Cerebellar nuclear complex (tissue), 1 donor: ENCODE results near the gene HOXB5.

ENCODE experiments used
- DNase-seq, 2 experiments: peaks; one replicate each; lab custom pipeline; 2025; lab: John Stamatoyannopoulos, UW

Gene HOXB5

DNA sequence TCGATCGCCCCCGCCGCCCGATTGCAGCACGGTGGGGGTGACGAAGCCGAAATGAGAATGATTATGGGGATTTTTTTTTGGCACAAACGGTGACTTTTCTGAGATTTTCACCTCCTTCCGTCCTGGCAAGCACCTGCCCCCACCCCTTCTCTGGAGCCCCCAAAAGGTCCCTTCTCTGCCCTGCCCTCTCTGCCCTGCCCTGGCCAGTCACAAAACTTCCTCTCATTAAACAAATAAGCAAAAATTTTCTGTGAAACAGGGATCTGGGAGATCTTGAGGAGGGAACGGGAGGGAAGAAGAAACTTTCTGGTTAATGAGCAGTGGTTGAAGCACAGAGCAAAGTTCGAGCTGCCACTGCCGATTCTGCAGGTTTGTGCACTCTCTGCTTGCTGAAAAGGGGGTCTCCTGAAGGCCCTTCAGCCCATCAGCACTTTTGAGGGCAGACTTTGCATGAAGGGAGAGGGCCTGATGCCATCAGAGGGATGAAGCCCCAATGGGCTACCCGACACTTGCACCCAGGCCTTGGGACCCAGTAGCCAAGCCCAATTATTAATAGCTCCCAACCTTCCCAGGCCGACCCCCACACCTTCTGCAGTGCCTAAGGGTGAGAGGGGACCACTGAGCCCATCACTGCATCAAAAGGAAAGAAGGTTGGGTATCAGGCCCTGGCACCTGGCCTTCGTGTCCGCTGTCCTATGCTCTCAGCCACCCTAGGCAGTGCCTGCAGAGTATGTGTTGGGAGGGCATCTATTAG, 22.6 kb upstream of the HOXB5 start:
- DNase-seq: no peak

DNA sequence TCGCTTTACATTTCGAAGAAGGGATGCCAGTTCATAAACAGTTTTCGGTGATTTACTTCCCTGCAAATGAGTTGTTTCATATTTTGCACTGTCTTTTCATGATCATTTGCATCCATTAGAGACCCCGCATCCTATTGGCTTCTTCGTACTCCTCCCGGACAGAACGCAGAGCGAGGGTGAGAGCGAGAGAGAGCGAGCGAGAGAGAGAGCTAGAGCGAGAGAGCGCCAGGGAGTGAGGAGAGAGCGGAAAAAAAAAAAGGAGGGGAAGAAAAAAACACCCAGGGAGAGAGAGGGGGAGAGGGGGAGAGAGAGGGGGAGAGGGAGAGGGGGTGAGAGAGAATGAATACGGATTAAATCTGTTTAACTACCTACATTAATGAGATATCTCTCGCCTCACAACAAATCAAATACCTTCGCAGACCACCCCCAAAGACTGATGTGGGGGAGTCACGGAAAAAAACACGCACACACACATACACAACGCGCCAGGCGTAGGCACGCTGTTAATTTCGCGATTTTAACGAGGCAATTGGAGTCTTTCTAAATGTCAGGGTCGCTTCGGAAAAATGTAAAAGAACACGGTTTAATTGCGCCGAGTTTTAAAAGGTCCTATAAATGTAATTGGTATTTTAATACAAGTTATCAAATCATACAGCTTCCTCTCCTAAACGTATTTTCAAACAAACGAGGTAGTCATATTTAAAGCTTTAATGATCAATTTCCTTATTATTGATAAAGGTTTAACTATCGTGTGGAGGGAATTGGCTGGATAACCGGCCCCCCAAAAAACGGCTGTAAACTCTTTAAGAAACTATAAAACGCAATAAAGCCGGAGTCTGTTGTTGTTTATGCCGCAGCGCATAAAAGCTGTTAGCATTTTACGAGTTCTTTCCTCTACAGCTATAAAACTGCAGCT, 21.7 kb upstream of the HOXB5 start, which contains the start of gene HOXB8:
Gene HOXB8, minus strand, starts transcription at position 246 of the 916 bp plus-strand sequence. CDS start 588 bp downstream, outside the sequence.
- no peak for DNase-seq

DNA sequence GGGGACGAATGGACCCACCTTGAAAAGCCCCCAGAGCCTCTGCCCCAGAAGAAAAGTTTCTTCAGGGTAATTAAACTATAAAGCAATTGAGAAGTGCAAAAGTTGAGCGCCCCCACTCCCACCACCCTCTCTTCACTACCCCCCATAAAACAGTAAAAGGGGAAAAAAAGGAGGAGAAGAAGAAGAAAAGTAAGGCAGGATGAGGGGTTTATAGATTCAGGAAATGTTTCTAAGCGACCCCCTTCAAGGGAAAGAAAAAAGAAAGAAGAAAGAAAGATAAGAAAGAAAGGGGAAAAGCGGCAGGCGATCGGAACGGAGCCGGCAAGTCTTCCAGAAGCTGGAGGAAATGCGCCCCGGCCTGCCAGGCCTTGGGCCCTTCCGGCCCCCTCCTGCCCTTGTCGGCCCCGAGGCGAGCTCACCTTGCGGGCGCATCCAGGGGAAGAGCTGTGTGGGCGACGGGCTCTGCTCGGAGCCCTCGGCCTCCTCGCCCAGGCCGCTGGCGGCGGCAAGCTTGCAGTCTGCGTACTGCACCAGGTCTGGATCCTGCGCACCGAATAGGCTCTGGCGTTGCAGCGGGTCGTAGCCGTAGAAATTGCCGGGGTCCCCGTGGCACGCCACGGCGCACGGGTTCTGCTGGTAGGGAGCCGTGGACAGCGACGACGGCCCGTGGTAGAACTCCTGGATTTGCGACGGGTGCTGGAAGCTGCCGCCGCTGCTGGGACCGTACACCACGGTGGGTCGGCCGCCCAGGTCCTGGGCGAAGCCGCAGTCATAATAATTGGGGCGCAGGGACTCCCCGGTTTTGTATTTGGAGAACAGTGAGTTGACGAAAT, 20.5 kb upstream of the HOXB5 start:
- no peak for DNase-seq

DNA sequence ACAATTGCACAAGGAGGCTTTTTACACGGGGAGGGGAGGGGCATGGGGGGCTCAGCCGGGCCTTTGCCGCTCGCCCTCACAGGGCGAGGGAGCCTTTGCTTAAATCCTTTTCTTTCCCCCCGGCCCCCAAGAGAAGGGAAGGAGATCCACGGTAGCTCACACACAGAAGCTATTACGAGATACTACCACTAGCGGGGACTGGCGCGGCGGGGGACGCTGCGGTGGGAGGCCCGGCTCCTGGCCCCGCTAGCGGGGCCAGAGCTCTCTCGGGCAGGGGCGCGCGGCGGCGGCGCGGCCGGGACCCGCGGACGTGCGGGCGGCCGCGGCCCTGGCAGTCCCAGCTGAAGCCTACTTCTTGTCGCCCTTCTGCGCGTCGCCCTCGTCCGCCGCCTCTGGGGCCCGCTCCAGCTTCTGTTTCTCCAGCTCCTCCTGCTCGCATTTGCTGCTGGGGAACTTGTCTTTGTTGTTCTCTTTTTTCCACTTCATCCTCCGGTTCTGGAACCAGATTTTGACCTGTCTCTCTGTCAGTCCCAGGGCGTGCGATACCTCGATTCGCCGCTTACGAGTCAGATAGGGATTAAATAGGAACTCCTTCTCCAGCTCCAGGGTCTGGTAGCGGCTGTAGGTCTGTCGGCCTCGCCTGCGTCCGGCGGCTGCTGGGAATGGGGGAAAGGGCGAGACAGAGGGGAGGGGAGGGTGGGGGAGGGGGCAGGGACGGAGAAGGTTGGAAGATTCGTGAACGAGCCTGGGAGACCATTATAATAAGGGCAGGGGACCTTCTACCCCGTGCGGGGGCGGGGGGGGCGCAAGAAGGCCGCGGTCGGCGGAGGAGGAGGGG, 19.5 kb upstream of the HOXB5 start:
- no peak for DNase-seq

DNA sequence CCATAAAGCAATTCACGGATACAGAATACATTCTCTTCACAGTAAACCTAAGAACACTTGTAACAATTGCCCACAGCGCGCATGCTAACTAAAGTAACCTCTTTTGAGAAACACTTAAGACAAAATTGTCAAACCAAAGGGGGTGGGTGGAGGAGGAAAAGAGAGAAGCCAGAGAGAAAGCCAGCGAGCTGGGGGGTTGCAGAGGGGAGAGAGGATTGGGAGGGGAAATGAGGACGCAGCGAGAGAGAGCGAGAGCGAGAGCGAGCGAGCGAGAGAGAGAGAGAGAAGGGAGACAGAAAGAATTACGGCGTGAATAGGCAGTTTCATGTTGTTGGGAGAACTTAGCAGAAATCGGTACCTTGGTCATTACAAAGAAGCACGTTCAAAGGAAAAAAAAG, 18.9 kb upstream of the HOXB5 start:
- DNase-seq: no peak

DNA sequence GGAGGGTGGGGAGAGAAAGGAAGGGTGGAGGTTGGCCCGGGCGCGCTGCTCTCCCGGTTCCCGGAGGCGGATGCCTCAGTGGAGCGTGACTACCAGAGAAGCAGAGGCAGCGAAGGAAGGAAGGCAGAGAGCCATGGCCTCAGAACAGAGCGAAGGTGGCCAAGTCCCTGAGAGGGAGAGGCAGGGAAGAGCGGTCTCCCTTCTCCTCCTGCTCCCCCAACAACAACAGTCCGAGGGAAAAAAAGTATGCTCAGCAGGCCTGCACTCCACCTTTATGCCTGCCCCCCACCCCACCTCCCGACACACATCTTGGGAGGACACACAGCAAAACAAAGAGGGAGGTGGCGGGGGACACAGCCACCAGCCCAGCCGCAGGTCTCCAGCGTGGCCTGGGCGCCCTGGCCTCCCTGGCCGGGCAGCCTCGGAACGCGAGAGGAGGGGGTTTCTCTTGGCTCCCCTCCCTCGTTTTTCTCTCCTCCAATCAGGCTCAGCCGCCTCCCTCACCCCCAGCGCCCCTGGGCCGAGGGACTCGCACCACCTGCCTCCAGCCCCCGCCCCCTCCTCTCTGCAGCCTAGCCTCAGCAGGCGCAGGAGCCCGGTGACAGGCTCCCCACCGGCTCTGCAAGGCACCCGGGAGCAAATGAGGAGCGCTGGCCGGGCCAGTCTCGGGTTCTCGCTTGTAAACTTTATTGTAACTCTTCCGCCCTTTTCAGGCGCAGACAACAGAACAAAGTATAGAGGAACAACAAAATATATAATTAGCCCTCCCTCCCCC, 18.3 kb upstream of the HOXB5 start:
- no peak for DNase-seq

DNA sequence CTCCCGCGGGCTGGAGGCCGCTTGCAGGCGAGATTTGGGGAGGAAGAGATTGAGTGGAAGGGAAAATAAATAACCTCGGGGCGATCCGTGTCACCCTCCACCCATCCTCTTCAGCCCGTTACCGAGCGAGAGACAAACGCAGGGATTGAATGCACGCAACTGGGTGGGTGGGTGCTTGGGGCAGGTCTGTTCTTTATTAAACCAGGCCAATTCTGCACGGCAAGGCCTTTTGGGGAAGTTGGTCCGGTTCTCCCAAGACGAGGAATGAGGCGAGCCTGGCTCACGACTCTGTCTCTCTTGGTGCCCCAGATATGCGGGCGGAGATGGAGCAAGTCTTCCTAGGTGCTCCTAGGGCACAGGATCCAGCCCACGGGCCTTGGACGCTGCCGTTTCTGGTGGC, 17.6 kb upstream of the HOXB5 start:
- DNase-seq: no peak

DNA sequence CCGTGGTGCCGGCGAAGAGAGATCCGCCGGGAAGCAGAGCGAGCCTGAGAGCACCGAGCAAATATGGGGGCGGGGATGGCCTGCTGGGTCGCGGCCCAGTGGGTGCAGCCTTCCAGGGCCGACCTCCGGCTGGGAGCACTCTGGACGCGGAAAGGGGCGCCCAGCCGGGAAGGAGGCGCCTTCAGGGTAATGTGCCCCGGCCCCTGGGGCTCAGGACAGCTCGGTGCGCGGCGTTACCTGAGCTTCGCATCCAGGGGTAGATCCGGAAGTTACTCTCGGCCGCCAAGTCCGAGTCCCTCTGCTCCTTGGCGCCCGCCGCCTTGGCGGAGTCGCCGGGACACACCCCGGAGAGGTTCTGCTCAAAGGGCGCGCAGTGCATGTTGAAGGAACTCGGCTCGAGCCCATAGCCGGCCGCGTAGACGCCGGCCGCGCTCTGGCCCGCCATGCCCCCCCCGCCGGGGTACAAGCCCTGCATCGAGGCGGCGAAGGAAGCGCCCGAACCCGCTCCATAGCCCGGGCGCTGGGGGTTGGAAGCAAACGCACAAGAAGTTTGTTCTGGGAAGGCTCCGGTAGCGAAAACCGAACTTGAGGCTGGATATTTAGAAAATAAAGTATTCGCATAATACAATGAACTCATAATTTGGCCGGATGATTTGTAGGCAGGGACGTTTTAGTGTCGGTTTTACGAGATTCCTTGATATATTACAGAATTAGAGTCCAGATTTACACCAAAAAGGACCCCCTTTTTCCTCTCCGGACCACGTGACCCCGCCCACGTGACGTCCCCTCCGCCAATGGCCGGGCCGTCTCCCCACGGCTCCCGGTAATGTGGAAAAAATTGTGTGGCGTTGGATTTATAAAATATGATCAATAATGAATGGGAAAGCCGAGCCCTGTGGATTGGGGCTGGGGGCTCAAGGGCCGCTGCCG, 17.0 kb upstream of the HOXB5 start, which contains the start of gene HOXB7:
Gene HOXB7, minus strand, starts transcription at position 736 of the 930 bp plus-strand sequence. Its CDS starts 99 bp downstream, at position 637.
- no peak for DNase-seq

DNA sequence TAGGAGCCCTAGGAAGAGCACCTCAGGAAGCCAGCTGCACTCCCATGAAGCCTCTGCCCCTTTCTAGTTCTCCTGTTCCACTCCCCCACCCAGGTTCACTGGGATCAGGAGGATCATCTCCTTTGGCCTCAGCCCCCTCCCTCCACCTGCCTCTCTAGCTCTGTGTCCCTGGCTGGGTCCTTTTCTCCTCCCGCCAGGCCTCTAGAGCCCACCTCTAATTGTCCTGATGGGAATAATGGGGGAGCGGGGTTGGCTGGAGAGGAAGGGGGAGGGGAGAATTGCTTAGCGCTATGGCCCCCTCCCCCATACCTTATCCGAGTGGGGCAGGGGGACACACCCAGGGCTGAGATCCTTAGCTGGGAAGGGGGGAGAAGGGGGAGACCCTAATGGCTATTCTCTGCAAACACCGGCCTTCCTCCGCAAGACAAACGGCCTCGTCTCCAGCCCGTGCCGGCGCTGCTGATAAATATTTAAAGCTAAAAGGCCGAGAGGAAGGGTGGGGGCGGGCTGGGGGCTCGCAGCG, 16.2 kb upstream of the HOXB5 start:
- no peak for DNase-seq

DNA sequence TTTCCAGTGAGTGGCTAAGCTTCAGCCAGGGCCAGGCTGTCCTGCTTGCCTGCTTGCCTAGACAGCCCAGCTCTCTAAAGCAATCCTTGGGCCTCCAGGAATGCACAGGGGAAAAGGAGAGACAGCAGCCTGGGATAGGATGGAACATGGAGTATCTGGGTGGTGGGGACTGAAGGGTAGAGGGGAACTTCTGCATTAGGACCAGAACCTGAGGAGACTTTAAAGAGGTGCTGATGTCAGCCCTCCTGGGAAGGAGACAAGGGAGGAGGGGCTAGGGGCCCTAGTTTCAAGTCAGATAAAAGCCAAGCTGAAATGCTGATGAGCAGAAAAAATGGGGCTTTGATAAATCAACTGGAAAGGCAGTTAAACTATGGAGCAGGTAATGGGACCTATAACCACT, 15.5 kb upstream of the HOXB5 start:
- no peak for DNase-seq

DNA sequence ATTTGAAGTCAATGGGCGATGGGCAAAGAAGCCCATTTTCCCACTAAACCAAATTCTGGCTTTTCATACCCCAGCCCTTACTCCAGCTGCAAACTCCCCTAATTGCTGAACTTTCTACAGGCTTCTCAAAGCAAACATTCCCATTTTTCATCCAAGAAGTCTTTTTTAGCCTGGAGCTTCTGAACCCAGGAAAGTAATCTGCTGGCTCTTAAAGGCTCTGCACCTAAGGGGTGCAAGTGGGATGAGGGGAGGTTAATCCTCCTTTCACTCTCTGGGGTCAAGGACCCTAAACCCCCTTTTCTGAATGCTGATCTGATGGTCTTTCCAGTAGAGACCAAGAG, 14.9 kb upstream of the HOXB5 start:
- DNase-seq: no peak

DNA sequence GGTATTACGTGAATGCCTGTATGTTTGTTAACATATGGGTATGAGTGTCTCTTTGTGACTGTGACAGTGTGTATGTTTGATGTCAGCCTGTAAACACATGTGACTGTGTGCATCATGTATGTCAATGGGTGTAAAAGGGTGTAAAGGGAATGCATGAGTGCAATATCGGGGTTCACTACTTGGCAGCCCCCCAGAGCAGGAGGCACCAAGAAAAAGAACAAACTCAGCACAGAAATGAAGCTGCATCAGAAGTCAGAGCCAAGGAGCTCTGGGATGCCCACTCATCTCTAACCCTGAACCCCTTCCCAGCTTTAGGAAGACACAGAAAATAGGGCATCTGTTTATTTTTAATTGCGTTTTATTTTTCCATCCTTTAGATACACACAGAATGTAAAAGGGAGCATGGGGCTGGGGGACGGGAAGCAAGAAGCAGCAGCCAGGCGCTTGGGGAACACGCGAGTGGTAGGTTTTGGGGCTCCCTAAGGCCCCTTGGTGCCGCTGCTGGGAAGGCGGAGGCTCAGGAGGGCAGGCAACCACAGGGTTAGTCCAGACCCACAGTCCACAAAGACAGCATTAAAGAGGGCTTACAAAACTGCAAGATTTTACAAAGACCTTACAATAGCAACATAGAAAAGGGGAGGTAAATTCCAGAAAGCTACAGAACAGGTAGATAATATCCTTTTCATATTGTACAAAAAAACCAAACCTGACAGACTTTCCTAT, 13.5 kb upstream of the HOXB5 start:
- DNase-seq: no peak

DNA sequence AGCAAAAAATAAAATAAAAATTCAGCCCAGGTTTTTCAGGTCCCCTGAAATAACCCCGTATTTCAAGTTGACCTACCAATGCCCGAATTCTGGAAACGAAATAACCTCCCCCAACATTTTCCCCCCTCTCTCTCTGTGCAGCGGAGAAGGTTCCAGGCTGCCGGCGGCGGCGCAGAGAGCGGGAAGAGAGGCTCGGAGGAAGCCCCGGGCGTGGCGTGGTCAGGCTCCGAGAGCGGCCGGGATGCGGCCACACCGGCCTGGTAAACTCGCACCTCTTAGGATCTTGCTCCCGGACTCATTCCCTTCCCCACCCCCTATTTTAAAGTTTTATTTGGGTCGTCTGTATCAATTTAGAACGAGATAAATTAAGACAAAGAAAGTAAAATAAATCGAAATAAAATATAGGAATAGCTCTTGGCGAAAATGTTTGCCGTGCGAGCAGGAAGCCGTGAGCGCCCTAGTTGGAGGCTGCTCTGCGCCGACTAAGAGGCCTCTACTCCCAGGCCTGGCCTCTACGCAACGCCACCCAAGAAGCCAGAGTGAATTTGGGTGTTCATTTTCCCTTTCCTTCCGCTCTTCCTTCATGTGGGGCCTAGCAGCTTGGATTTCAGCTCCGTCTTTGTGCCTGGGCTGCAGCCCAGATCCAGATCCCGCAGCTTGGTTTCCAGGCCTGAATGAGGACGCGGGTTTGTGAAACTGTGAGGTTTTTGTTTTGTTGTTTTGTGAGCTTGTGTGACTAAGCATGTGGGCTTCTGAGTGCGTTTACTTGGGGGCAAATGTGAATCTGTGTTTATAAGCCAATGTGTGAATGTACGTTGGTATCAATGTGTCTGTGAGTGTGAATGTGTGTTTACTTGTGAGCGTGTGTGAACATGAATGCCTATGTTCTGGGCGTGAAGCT, 12.7 kb upstream of the HOXB5 start:
- no peak for DNase-seq

DNA sequence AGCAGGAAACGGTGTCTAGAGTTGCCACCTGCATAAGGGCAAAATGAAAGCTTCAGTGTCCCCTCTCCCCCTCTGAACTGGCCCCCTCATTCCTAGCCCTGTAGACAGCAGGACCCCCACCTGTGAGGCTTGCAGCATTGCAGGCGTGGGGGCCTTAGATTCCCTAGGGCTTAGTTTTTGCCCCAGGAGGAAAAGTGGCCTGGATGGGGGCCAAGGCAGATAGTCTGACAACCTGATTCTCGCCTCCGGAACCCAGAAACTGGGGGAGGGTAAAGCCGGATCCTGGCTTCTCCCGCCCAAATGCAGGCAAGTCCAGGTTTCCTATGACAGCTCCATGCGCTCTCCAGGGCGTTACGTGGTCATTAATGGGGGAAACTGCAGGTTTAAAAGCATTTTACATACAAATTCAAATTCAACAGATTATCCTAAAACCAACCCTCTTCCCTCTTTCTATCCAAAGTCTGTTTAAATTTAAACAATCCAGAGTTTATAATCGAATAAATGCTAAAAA, 11.9 kb upstream of the HOXB5 start:
- DNase-seq: no peak

DNA sequence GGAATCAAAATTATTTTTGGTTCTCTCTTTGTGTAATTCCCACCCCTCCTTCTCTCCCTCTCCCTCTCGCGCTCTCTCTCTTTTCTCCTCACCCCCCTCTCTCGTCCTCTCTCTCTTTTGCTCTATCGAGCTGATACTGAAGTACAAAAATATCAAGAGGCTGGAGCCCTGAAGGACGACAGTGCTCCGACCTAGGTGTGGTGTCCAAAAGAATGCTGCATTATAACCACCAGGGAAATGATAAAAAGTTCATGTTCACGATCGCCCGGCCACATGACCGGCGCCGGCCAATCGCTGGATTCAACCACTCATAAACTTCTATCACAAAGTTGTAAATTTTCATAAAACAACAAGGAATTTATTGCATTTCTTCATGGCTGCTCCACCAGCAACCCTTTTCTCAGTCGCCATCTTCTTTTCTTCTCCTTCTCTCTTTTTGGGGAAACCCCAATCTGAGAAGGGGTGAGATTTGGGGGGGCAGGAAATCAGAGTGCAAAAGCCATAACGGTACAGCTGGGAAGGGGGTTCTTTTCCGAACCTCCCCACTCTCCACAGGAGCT, 11.3 kb upstream of the HOXB5 start, which contains the start of gene HOXB6:
Gene HOXB6, minus strand, starts transcription at position 217 of the 560 bp plus-strand sequence. CDS start 6,836 bp downstream, outside the sequence.
- DNase-seq: no peak

DNA sequence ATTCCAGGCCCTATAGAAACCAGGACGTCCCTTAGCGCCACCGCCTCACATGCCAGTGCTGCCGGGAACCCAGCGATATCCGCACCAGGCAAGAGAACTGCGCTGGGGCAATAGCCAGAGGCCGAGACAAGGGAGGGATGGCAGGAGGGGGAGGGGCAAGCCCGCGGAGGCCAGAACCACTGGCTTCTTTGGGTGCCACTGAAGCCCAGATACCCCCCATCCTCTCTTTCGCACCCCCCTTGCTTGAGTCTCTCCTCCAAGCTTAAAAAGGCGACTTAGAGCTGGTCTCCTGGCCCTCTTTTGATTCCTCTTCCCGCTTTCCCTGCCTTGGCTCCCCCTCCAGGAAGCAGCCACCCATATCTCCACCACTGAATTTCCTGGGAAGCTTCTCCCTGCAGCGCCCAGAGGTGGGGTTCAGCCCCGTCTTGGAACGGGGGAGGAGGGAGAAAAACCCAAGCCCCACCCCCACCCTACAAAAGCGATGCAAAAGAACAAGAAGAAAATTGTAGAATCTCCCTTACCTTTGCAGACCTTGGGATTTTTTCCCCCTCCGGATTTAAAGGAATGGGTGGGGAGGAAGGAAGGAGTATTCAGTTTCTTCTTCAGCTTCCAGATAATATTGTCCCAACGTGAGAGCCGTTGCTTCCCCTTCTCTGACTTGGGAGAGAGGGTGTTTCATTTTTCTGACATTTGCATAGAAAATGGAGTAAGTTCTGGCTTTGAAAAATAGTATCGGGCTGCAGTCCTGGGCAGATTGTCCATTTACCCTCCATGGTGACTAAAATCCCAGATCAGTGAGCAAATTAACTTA, 10.6 kb upstream of the HOXB5 start:
- DNase-seq: no peak
